ENCODE results near the gene CFAP61. TPM values are rescaled to one million over a fixed set of nuclear protein-coding genes. Genes with fewer than 3 reads are reported as not detected.
"Not testable (repeated sequence)": the region's sequence is repeated elsewhere in the genome, so short reads cannot be mapped to it uniquely, and the experiment has no call there.

CFAP61 gene, protein sequence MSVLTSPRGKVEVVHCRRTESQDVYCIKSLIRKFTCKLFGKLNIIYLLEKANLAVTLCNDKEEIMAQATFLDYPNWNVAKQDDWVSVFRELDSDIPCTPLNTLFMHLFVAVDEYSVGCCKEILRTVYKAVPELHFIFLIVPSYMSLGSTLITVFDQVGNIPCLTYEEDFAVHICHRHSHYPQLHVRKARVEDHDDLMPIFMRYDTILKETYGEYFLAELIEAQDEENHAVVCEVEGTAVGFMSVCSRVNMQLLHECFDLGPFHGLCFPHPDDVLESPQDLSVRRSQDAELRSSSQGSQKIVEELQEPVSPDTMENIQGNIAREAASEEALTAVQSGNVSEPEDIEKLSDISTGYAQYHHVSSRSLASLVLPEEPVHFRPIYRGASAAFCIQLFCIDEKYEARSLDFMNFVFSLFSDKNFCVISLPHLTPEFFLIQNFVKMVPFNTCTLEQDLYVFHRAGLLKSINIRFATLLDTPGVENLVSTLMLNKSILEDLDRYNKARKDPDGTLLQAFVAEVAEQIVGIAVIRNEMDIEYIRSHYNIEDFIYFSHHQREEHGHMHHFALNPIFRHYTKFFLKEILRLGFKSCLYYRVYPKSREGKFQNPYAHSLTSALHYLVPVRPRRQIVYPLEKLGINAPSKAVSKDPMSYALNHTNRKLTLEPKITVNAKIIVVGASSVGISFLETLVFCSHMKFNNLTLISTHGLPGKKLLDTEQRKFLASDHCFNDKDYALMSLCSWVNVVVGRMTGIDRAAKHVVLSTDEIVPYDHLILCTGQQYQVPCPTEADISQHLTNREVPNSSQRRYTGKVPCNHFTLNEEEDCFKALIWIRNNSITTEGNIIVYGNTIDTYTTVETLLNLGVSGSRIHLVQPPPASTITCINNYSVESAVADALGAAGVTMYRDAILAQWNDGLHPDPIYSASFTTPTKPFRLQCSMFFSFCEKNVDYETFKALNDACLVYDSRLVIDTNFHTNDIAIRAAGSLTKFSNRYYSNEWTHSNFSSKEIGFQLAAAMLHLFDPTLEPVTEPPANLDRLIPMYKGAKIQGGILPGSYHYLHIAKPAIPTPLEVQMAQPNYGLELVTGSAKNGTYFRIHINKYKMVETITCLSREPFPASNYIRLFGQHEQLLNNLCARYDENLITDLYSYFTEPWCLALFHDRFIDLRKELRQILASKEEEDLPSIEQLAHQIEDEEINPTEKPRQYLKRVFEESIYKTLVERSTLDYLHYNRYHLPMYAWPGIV
- 2.0 TPM in 1 of 2 replicates, not detected in the other for total RNA-seq

- peak; percentile 95 for DNase-seq (ENCODE audit: low read depth)
Measured at GRCh38 chr20:20052074-20052970, at the start of gene CFAP61, which contains the start of gene CRNKL1. CFAP61 (plus strand) TSS chr20:20052532; CDS start chr20:20056654, 4,122 bp downstream. CRNKL1 (minus strand) TSS chr20:20052466; CDS start chr20:20052342, 124 bp downstream.

- peak; percentile 57 for DNase-seq (ENCODE audit: low read depth)
Measured at GRCh38 chr20:20003031-20003954, 49.0 kb upstream of the CFAP61 start.

- DNase-seq (ENCODE audit: low read depth) = not testable (repeated sequence)
Measured at GRCh38 chr20:20003955-20004322, 48.4 kb upstream of the CFAP61 start.

DNA sequence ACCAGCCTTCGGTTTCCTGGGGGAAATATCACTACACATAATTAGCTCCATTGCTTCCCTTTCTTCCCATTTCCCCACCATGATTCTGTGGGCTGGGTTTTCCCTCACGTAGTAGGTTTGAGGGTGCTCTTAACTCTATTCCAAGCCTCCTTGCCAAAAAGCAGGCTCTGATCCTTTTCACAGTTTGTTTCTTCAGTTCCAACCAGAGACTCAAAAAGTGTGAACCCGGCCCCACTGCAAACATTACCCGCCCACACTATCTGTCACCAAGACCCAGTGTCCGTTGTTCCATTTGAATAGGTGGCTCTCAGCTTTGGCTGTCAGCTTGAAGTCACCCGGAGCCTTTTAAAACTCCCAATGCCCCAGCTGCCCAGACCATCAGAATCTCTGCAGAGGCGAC, 47.0 kb upstream of the CFAP61 start:
- DNase-seq (ENCODE audit: low read depth) = no peak

DNA sequence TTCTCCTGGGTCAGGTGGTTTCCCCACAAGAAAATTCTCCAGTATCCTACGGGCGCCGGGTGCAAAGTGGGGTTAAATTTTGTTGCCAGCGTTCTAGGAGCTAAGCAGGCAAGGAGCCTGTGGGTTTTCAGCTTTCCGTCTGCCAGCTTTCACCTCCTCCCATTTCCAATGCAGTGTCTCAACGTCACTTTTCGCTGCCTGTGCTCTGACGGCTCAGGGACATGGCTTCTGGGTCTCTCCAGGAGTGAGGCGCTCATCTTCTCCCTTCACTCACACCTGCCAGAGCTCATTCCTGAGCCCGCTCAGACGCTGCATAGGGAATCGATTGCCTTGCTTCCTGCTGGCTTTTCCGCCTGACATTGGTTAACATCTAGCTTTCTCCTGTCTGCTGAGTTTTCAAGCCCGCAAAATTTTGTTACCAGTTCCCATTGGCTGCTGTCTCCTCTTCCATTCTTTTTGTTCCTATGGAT, 42.5 kb upstream of the CFAP61 start:
- DNase-seq (ENCODE audit: low read depth) = no peak

DNA sequence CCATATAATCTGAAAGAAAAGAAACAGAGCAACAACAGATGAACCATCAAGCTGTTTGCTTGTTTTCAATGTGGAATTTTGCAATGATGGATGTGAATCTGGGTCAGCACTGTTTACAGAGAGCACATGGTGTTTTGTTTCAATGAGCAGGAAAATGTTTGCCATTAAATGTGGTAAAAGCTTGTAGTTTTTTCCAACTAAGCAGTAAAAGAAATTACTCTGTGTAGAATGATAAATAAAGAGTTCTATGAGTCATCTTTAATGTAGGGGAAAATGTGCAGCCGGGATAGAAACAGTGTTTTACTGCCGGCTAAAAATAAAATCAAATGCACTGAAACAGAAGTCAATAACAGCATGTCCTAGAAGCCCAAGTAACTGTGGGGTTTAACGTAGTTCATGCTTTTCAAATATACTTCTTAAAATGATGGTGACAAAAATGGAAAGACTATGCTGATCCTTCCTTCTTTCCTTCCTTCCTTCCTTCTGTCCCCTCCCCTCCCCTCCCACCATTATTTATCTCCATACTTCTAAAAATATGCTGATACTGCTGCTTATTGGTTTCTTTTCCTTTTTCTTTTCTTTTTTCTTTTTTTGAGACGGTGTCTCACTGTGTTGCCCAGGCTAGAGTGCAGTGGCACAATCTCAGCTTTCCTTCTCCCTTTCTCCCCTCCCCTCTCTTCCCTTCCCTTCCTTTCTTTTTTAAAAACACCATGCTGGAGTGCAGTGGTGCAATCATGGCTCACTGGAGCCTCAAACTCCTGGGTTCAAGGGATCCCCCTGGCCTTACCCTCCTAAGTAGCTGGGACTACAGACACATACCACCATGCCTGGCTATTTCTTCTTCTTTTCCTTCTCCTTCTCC, 41.5 kb upstream of the CFAP61 start:
- peak; percentile 96 for DNase-seq (ENCODE audit: low read depth)

DNA sequence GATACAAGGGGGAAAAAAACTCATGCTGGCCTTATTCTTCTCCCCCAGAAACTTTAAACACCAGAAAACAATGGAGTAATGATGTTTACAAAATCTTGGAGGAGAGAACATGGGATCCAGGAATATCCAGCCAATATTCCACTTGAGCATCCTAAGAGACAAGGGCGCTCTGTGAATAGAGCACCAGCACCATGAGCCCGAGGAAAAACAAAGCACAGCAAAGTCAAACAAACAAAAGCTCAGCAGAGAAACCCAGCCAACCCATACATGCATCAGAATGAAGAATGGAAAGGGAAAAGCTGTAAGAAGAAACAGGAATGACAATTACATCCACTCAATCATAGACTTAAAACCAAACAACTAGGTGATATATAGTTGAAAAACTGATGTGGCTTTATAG, 39.8 kb upstream of the CFAP61 start:
- no peak for DNase-seq (ENCODE audit: low read depth)

GRCh38 chr20:20014659-20015058, 37.7 kb upstream of the CFAP61 start:
- no peak for DNase-seq (ENCODE audit: low read depth)

- DNase-seq (ENCODE audit: low read depth) = peak; percentile 84
Measured at GRCh38 chr20:20017001-20017843, 35.1 kb upstream of the CFAP61 start, which contains the start of gene NAA20. NAA20 (plus strand) TSS chr20:20017362; CDS start chr20:20017397, 35 bp downstream.

- DNase-seq (ENCODE audit: low read depth) = no peak
Measured at GRCh38 chr20:20017844-20018185, 34.5 kb upstream of the CFAP61 start.

DNA sequence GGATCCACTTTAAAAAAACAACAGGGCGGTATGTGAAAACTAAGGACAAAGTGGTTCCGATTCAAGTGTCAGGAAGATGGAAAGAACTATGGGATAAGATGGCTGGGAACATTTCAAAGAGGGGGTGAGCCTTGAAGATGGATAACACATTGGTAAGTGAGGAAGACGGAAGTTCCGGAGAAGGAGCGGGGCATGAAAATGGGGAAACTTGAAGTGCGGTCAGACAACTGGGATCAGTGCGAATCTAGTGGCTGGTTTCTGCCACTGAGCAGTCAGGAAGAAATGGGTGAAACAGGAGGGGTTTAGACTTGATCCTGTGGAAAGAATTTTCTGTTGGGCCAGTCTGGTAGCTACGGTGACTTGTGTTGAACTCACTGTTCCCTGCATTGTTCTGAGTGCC, 34.0 kb upstream of the CFAP61 start:
- DNase-seq (ENCODE audit: low read depth) = no peak

- no peak for DNase-seq (ENCODE audit: low read depth)
Measured at GRCh38 chr20:20019123-20019522, 33.2 kb upstream of the CFAP61 start.

GRCh38 chr20:20020908-20021307, 31.4 kb upstream of the CFAP61 start:
- no peak for DNase-seq (ENCODE audit: low read depth)

DNA sequence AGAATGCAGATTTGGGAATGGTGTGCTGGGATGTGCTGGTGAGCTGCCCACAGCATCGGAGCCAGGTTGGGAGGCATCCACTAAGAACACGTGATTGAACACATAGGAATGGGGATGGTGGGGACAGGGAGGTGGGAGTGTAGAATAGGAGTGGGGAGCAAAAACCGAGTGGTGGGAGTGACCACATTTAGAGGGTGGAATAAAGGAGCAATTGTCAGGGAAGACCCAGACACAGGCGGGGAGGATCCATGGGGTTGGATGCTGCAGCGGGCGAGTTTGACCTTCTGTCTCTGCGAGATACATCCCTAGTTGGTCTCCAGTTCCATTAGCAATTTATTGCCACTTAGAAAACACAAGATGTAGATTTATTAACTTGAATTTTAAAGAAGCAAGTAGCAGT, 30.5 kb upstream of the CFAP61 start:
- DNase-seq (ENCODE audit: low read depth) = no peak

DNA sequence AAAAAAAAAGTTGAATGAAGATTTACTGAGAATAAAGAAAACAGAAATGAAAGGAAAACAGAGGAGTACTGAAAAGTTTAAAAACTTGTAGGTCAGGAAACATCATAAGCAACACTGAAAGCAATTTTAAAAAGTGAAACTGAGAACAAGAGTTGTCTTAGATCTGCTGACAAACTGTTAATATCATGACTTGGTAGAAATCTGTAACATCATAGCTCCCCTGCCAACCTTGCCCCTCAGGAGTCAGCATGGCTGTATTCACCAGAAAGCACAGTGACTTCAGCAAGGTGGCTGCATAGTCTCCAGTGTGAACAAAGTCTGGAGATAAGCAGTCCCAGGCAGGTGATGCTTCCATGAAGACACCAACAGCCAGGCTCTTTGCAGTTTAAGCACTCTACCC, 29.8 kb upstream of the CFAP61 start:
- no peak for DNase-seq (ENCODE audit: low read depth)

DNA sequence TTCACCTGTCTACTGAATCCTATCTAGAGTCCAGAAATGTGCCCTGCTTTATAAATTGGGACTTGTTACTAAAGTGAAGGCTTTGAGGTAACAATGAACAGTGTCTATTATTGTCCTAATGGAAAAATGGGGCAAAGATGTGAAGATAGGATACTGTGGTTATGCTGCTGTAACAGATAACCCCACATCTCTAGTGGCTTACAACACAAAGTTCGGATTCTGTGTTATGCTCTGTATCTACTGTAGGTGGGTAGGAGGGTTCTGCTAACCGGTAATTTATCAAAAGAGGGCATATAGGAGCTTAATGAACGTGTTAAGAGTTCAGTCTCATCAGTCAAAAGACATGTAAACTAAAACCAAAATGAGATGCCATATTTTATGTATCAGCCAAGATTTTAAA, 28.9 kb upstream of the CFAP61 start:
- DNase-seq (ENCODE audit: low read depth) = no peak

GRCh38 chr20:20024942-20025341, 27.4 kb upstream of the CFAP61 start:
- DNase-seq (ENCODE audit: low read depth) = peak; percentile 78

DNA sequence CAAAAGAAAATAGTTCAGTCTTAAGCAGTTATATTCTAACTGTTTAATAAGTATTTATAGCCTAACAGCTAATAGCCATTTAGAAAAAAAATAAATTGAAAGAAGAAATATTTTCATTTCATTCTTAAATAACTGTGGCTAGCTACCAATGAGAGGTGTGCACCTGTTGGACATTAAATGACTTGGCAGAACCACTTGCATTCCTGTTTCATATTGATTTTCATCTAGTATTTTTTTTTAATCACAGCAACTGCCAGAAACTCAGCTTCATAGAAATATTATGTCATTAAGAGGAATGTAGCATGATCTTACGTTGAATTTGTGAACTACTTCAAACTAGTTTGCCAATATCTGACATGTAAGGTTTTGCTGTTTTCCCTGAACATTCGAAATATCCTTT, 25.0 kb upstream of the CFAP61 start:
- DNase-seq (ENCODE audit: low read depth) = no peak

Measured in renal cortical epithelial cell (primary cell).